Activated CD4-positive, alpha-beta T cell treated with anti-CD3 and anti-CD28 coated beads for 36 hours (primary cell): Measurements from ENCODE around the gene ZNF701. TPM values are rescaled to one million over a fixed set of nuclear protein-coding genes. Genes with fewer than 3 reads are reported as not detected.
"Not testable (repeated sequence)": the region's sequence is repeated elsewhere in the genome, so short reads cannot be mapped to it uniquely, and the experiment has no call there.

Experiments
- ATAC-seq: fragments of 200-7000 bp; cut with Tn5 transposase; one replicate; pipeline ENCODE4 v1.10.0; 2021; ENCODE audit warnings: mild to moderate bottlenecking, moderate library complexity
- CTCF ChIA-PET: fragments of 350-600 bp; sonication (Branson Sonifier 250); formaldehyde crosslinking; loops from one replicate; lab custom pipeline; 2021; ENCODE audit warnings: antibody characterized with exemption; lab: Charles Lee
- POLR2A ChIA-PET: fragments of 350-600 bp; sonication (Branson Sonifier 250); formaldehyde crosslinking; loops from one replicate; lab custom pipeline; 2021; ENCODE audit warnings: antibody characterized with exemption, inconsistent platforms; lab: Charles Lee
- DNase-seq: peaks from one replicate; pipeline ENCODE4 v3.0.0-alpha.2; 2020
- H3K27ac Mint-ChIP-seq: one replicate; pipeline ENCODE4 v1.8.0; 2021; ENCODE audit warnings: mixed read lengths
- H3K27me3 Mint-ChIP-seq: one replicate; pipeline ENCODE4 v1.8.0; 2021; ENCODE audit warnings: mixed read lengths
- H3K36me3 Mint-ChIP-seq: one replicate; pipeline ENCODE4 v1.8.0; 2021; ENCODE audit warnings: low read depth, mixed read lengths
- H3K4me1 Mint-ChIP-seq: one replicate; pipeline ENCODE4 v1.8.0; 2021; ENCODE audit warnings: mixed read lengths
- H3K4me3 Mint-ChIP-seq: one replicate; pipeline ENCODE4 v1.8.0; 2021; ENCODE audit warnings: mild to moderate bottlenecking, moderate library complexity, mixed read lengths
- H3K9me3 Mint-ChIP-seq: one replicate; pipeline ENCODE4 v1.8.0; 2021; ENCODE audit warnings: low read depth, mixed read lengths
- intact Hi-C, 2 experiments: fragments of 100-400 bp; cut with DNase I in 1 of 2; cut with micrococcal nuclease in 1 of 2; formaldehyde crosslinking; loops; one replicate each; pipeline versions ENCODE4 v1.14.2 to v1.15.1; 2022 to 2024; cut with DNase I, micrococcal nuclease
- total RNA-seq, 2 experiments: library from RNA; stranded (reverse); gene quantifications; one replicate each; pipeline ENCODE4 v1.2.3, GENCODE V29; 2021

The ZNF701 gene
- total RNA-seq, 2 experiments from 2014 or later = 19.0 to 21.5 TPM

- Mint-ChIP-seq H3K4me1 (peaks cover 27% of the 10 kb centered on the region), H3K4me3 (no peak overlapping the region), H3K27me3 (no peaks in the 10 kb centered on the region), H3K36me3 (peaks cover 60% of the 10 kb centered on the region), H3K27ac (no peak overlapping the region), H3K9me3 (peaks cover 32% of the 10 kb centered on the region)
- ATAC-seq = no peak
- intact Hi-C loops = no loop called here
- no peak for DNase-seq
- CTCF ChIA-PET = no interaction called here
- POLR2A ChIA-PET = no interaction called here
Measured at GRCh38 chr19:52567921-52568320, 2.2 kb upstream of the ZNF701 start.

GRCh38 chr19:52569638-52569999, 468 bp upstream of the ZNF701 start:
- intact Hi-C loops = not testable (repeated sequence)
- H3K36me3 Mint-ChIP-seq = peaks cover 62% of the 10 kb centered on the region

GRCh38 chr19:52584736-52585440, 14.8 kb downstream of the ZNF701 start:
- no peak for DNase-seq
- H3K27ac Mint-ChIP-seq = no peak overlapping the region

More at GRCh38 chr19:52569638-52569999, 468 bp upstream of the ZNF701 start:
- CTCF ChIA-PET, DNase-seq, H3K27me3 Mint-ChIP-seq, POLR2A ChIA-PET: not testable (repeated sequence)
- Mint-ChIP-seq H3K4me1 (peaks cover 27% of the 10 kb centered on the region), H3K4me3 (peak overlapping the region; percentile 88), H3K27ac (peak overlapping the region; percentile 96), H3K9me3 (peaks cover 32% of the 10 kb centered on the region)
- peak; percentile 1 for ATAC-seq

GRCh38 chr19:52585604-52586003, 15.5 kb downstream of the ZNF701 start:
- ChIA-PET POLR2A (no interaction called here), CTCF (no interaction called here)
- no peak overlapping the region for H3K27ac Mint-ChIP-seq
- peaks cover 81% of the 10 kb centered on the region for H3K36me3 Mint-ChIP-seq
- no peak overlapping the region for H3K4me3 Mint-ChIP-seq
- H3K9me3 Mint-ChIP-seq = peaks cover 38% of the 10 kb centered on the region
- no peaks in the 10 kb centered on the region for H3K4me1 Mint-ChIP-seq
- ATAC-seq (no peak), DNase-seq (no peak)
- no peaks in the 10 kb centered on the region for H3K27me3 Mint-ChIP-seq
- intact Hi-C loops = no loop called here

More at GRCh38 chr19:52584736-52585440, 14.8 kb downstream of the ZNF701 start:
- Mint-ChIP-seq H3K9me3 (peaks cover 35% of the 10 kb centered on the region), H3K36me3 (peaks cover 79% of the 10 kb centered on the region), H3K27me3 (no peaks in the 10 kb centered on the region), H3K4me3 (no peak overlapping the region), H3K4me1 (no peaks in the 10 kb centered on the region)
- intact Hi-C loops = no loop called here
- no peak for ATAC-seq
- ChIA-PET POLR2A (no interaction called here), CTCF (no interaction called here)

- Mint-ChIP-seq H3K27ac (no peak overlapping the region), H3K9me3 (peaks cover 21% of the 10 kb centered on the region), H3K4me1 (no peaks in the 10 kb centered on the region), H3K4me3 (no peak overlapping the region), H3K27me3 (no peaks in the 10 kb centered on the region), H3K36me3 (peaks cover 76% of the 10 kb centered on the region)
- POLR2A ChIA-PET = no interaction called here
- intact Hi-C loops = no loop called here
- CTCF ChIA-PET = no interaction called here
- ATAC-seq (no peak), DNase-seq (peak; percentile 19)
Measured at GRCh38 chr19:52590728-52591127, 20.6 kb downstream of the ZNF701 start.

- no peak overlapping the region for H3K27ac Mint-ChIP-seq
- ChIA-PET POLR2A (no interaction called here), CTCF (no interaction called here)
- peaks cover 80% of the 10 kb centered on the region for H3K36me3 Mint-ChIP-seq
- no peaks in the 10 kb centered on the region for H3K4me1 Mint-ChIP-seq
- no peak overlapping the region for H3K4me3 Mint-ChIP-seq
- ATAC-seq = no peak
- peaks cover 31% of the 10 kb centered on the region for H3K9me3 Mint-ChIP-seq
- H3K27me3 Mint-ChIP-seq = no peaks in the 10 kb centered on the region
- peak; percentile 20 for DNase-seq
- intact Hi-C loops = no loop called here
Measured at GRCh38 chr19:52592301-52592700, 22.2 kb downstream of the ZNF701 start.

- H3K27ac Mint-ChIP-seq, CTCF ChIA-PET, DNase-seq, H3K27me3 Mint-ChIP-seq, POLR2A ChIA-PET, intact Hi-C loops, H3K4me1 Mint-ChIP-seq, ATAC-seq, H3K4me3 Mint-ChIP-seq: not testable (repeated sequence)
- Mint-ChIP-seq H3K36me3 (peaks cover 77% of the 10 kb centered on the region), H3K9me3 (peaks cover 31% of the 10 kb centered on the region)
Measured at GRCh38 chr19:52593441-52593840, 23.4 kb downstream of the ZNF701 start.

- Mint-ChIP-seq H3K27me3 (no peaks in the 10 kb centered on the region), H3K4me1 (peaks cover 20% of the 10 kb centered on the region), H3K27ac (no peak overlapping the region), H3K9me3 (peaks cover 38% of the 10 kb centered on the region), H3K4me3 (no peak overlapping the region), H3K36me3 (peaks cover 65% of the 10 kb centered on the region)
- POLR2A ChIA-PET = interaction anchor here (0.7 kb wide), 1 partner anchor 139 kb away, joined by 3 read pairs; no protein-coding TSS in a partner anchor
- no peak for DNase-seq
- ATAC-seq = no peak
- CTCF ChIA-PET = interaction anchor here (0.9 kb wide), 1 partner anchor 301 kb away, joined by 3 read pairs; no protein-coding TSS in a partner anchor
- intact Hi-C loops = no loop called here
Measured at GRCh38 chr19:52599241-52599640, 29.2 kb downstream of the ZNF701 start.

- CTCF ChIA-PET = no interaction called here
- peak; percentile 39 for ATAC-seq
- intact Hi-C loops = loop anchor here (1.0 to 5.0 kb wide), 10 partner anchors 30 to 353 kb away; partner anchors contain the start of genes ZNF701 (in 2 of the 2), ZNF808 (in 2 of the 2), ZNF83 (in 2 of the 2) and ZNF528 (in 1 of the 2)
Measured at GRCh38 chr19:52600639-52601024, 30.5 kb downstream of the ZNF701 start.

GRCh38 chr19:52601025-52601973, 31.2 kb downstream of the ZNF701 start:
- intact Hi-C loops = loop anchor here (1.0 to 5.0 kb wide), 10 partner anchors 31 to 354 kb away; partner anchors contain the start of genes ZNF701 (in 2 of the 2), ZNF808 (in 2 of the 2), ZNF83 (in 2 of the 2) and ZNF528 (in 1 of the 2)
- CTCF ChIA-PET = no interaction called here

More at GRCh38 chr19:52600639-52601024, 30.5 kb downstream of the ZNF701 start:
- Mint-ChIP-seq H3K4me3 (peak overlapping the region; percentile 86), H3K4me1 (peaks cover 24% of the 10 kb centered on the region), H3K27me3 (no peaks in the 10 kb centered on the region), H3K9me3 (peaks cover 38% of the 10 kb centered on the region), H3K27ac (no peak overlapping the region), H3K36me3 (peaks cover 61% of the 10 kb centered on the region)
- POLR2A ChIA-PET = no interaction called here
- DNase-seq = peak; percentile 41

GRCh38 chr19:52601974-52602366, 31.9 kb downstream of the ZNF701 start:
- CTCF ChIA-PET, DNase-seq, H3K27me3 Mint-ChIP-seq, POLR2A ChIA-PET, ATAC-seq: not testable (repeated sequence)
- H3K36me3 Mint-ChIP-seq = peaks cover 60% of the 10 kb centered on the region
- peak overlapping the region; percentile 83 for H3K27ac Mint-ChIP-seq
- peaks cover 36% of the 10 kb centered on the region for H3K9me3 Mint-ChIP-seq
- H3K4me1 Mint-ChIP-seq = peaks cover 27% of the 10 kb centered on the region
- H3K4me3 Mint-ChIP-seq = peak overlapping the region; percentile 86
- intact Hi-C loops = loop anchor here (1.0 to 5.0 kb wide), 10 partner anchors 32 to 355 kb away; partner anchors contain the start of genes ZNF701 (in 2 of the 2), ZNF808 (in 2 of the 2), ZNF83 (in 2 of the 2) and ZNF528 (in 1 of the 2)

More at GRCh38 chr19:52601025-52601973, 31.2 kb downstream of the ZNF701 start:
- POLR2A ChIA-PET = no interaction called here
- DNase-seq = peak; percentile 97
- peaks cover 26% of the 10 kb centered on the region for H3K4me1 Mint-ChIP-seq
- H3K9me3 Mint-ChIP-seq = peaks cover 36% of the 10 kb centered on the region
- H3K36me3 Mint-ChIP-seq = peaks cover 60% of the 10 kb centered on the region
- H3K27ac Mint-ChIP-seq = peak overlapping the region; percentile 83
- ATAC-seq = peak; percentile 98
- no peaks in the 10 kb centered on the region for H3K27me3 Mint-ChIP-seq
- peak overlapping the region; percentile 86 for H3K4me3 Mint-ChIP-seq
